B cell (primary cell): ENCODE measurements around the gene OR52D1. TPM values are rescaled to one million over a fixed set of nuclear protein-coding genes. Genes with fewer than 3 reads are reported as not detected.

Source experiments
- ATAC-seq: fragments of 200-7000 bp; cut with Tn5 transposase; one replicate; pipeline ENCODE4 v1.10.0; 2021; ENCODE audit warnings: low read depth, mild to moderate bottlenecking, moderate number of reproducible peaks, moderate library complexity
- CTCF ChIA-PET: fragments of 350-600 bp; sonication (Branson Sonifier 250); formaldehyde crosslinking; loops from one replicate; lab custom pipeline; 2021; ENCODE audit warnings: antibody characterized with exemption, inconsistent platforms; lab: Charles Lee
- POLR2A ChIA-PET: fragments of 350-600 bp; sonication (Branson Sonifier 250); formaldehyde crosslinking; loops from one replicate; lab custom pipeline; 2021; ENCODE audit warnings: antibody characterized with exemption; lab: Charles Lee
- DNase-seq: peaks from one replicate; pipeline ENCODE4 v3.0.0; 2013
- H2AFZ ChIP-seq: 2 replicates; pipeline ENCODE4 v1.6.1; 2012; ENCODE audit warnings: mild to moderate bottlenecking, low read depth, low read length; ENCODE audit not compliant: insufficient read depth, poor library complexity, severe bottlenecking
- H3K27ac ChIP-seq, 2 donors: 1 replicate in 1 of 2; 2 replicates in 1 of 2; pipeline ENCODE4 v1.5.1; 2012 to 2013; ENCODE audit warnings: low read length in 2 of 2, mild to moderate bottlenecking in 2 of 2, moderate library complexity in 1 of 2
- H3K27me3 ChIP-seq, 4 experiments: fragments of 200-600 bp in 1 of 4; sonication (generic) in 1 of 4; replicated peaks in 1 of 4; 1 replicate in 2 of 4; 2 replicates in 2 of 4; pipeline versions ENCODE4 v1.6.1 to v1.7.0; 2013 to 2016; ENCODE audit warnings: low read length in 3 of 4, mild to moderate bottlenecking in 2 of 4, mixed read lengths in 1 of 4, moderate library complexity in 1 of 4; ENCODE audit not compliant: insufficient read depth in 4 of 4, control insufficient read depth in 3 of 4; ENCODE audit errors: control extremely low read depth in 1 of 4
- H3K36me3 ChIP-seq, 2 experiments: replicated peaks in 1 of 2; 1 replicate in 1 of 2; 2 replicates in 1 of 2; pipeline versions ENCODE4 v1.6.1 to v1.7.1; 2013; ENCODE audit warnings: low read length in 1 of 2; ENCODE audit not compliant: insufficient read depth in 2 of 2, control insufficient read depth in 1 of 2; ENCODE audit errors: control extremely low read depth in 1 of 2, extremely low read depth in 1 of 2
- H3K4me1 ChIP-seq, 2 donors: fragments of 200-600 bp in 1 of 2; sonication (generic) in 1 of 2; 1 replicate in 1 of 2; 2 replicates in 1 of 2; pipeline versions ENCODE4 v1.5.1 to v1.6.1; 2013 to 2017; ENCODE audit warnings: low read length in 2 of 2; ENCODE audit not compliant: control insufficient read depth in 2 of 2, insufficient read depth in 2 of 2
- H3K4me2 ChIP-seq: replicated peaks from 2 replicates; pipeline ENCODE3; 2012; ENCODE audit warnings: mild to moderate bottlenecking, low read depth, low read length; ENCODE audit not compliant: poor library complexity, severe bottlenecking
- H3K4me3 ChIP-seq, 5 experiments: fragments of 200-600 bp in 1 of 5; sonication (generic) in 1 of 5; 1 replicate in 3 of 5; 2 replicates in 2 of 5; pipeline versions ENCODE4 v1.5.1 to v1.7.0; 2011 to 2016; ENCODE audit warnings: low read length in 4 of 5, mild to moderate bottlenecking in 4 of 5, low read depth in 2 of 5, control low read depth in 1 of 5, moderate library complexity in 1 of 5; ENCODE audit not compliant: insufficient read depth in 1 of 5; ENCODE audit errors: control extremely low read depth in 1 of 5, extremely low read depth in 1 of 5
- H3K79me2 ChIP-seq: fragments of 200-600 bp; sonication (generic); one replicate; pipeline ENCODE4 v1.6.0; 2016; ENCODE audit warnings: low read length; ENCODE audit not compliant: control insufficient read depth, insufficient read depth
- H3K9ac ChIP-seq: fragments of 200-600 bp; sonication (generic); 2 replicates; pipeline ENCODE4 v1.6.1; 2017; ENCODE audit warnings: mild to moderate bottlenecking, low read length, moderate library complexity
- H3K9me3 ChIP-seq, 3 donors: one replicate each; pipeline versions ENCODE4 v1.6.1 to v1.7.1; 2013; ENCODE audit warnings: low read length in 2 of 3; ENCODE audit not compliant: control insufficient read depth in 2 of 3, insufficient read depth in 1 of 3; ENCODE audit errors: control extremely low read depth in 1 of 3
- H4K20me1 ChIP-seq: 2 replicates; pipeline ENCODE4 v1.6.0; 2012; ENCODE audit warnings: mild to moderate bottlenecking, low read length; ENCODE audit not compliant: insufficient read depth, control insufficient read depth, poor library complexity, severe bottlenecking
- H3K27ac Mint-ChIP-seq: one replicate; pipeline ENCODE4 v1.8.0; 2021; ENCODE audit warnings: mixed read lengths
- H3K27me3 Mint-ChIP-seq: one replicate; pipeline ENCODE4 v1.8.0; 2021; ENCODE audit warnings: mixed read lengths
- H3K4me1 Mint-ChIP-seq: one replicate; pipeline ENCODE4 v1.8.0; 2021; ENCODE audit warnings: mixed read lengths
- H3K4me3 Mint-ChIP-seq: one replicate; pipeline ENCODE4 v1.8.0; 2021; ENCODE audit warnings: mixed read lengths
- H3K9me3 Mint-ChIP-seq: one replicate; pipeline ENCODE4 v1.8.0; 2022; ENCODE audit warnings: mixed read lengths; ENCODE audit not compliant: insufficient read depth
- CTCF ChIP-seq: fragments of 200-600 bp; IDR thresholded peaks from one replicate; pipeline ENCODE4 v1.8.0; 2022; ENCODE audit warnings: antibody characterized with exemption, mild to moderate bottlenecking
- EZH2 ChIP-seq: IDR thresholded peaks from 2 replicates; pipeline ENCODE4 v1.6.1; 2012; ENCODE audit warnings: borderline replicate concordance, low read depth, mild to moderate bottlenecking, moderate library complexity, low read length; ENCODE audit not compliant: insufficient read depth, poor library complexity, severe bottlenecking
- WGBS: methylation state at CpG from one replicate; pipeline ENCODE4 v1.1.5; 2013; ENCODE audit warnings: missing lambda C conversion rate; ENCODE audit not compliant: insufficient coverage; 5-methylcytosine and 5-hydroxymethylcytosine counted together
- intact Hi-C: fragments of 100-400 bp; cut with micrococcal nuclease; formaldehyde crosslinking; loops from one replicate; pipeline ENCODE4 v1.10.0; 2022
- polyA plus RNA-seq: library from polyadenylated mRNA; depleted of rRNA; stranded (reverse); fragments of >200 nt; gene quantifications from 2 replicates; pipeline ENCODE4 v1.2.3, GENCODE V29; 2012
- total RNA-seq, 2 donors: library from RNA; stranded (reverse); fragments of 120-200 nt in 1 of 2; gene quantifications; 1 replicate in 1 of 2; 2 replicates in 1 of 2; pipeline versions ENCODE4 v1.2.3 to v1.2.4, GENCODE V29; 2013 to 2022

OR52D1 gene
- total and polyA plus RNA-seq, 2 donors (not counting 1 experiment from before 2014, with no cell fraction given) = not detected

GRCh38 chr11:5449432-5449831 lies 39.1 kb upstream of the OR52D1 start:
- intact Hi-C loops = no loop called here
- no peaks in the 10 kb centered on the region for H3K9me3 ChIP-seq
- H3K4me3 Mint-ChIP-seq = no peak overlapping the region
- H3K79me2 ChIP-seq = no peaks in the 10 kb centered on the region
- H3K4me1 Mint-ChIP-seq = no peaks in the 10 kb centered on the region
- 100% methylated on average over 1 of the region's 4 CpGs for whole genome bisulfite sequencing
- H3K4me3 ChIP-seq = no peak overlapping the region
- H3K27me3 Mint-ChIP-seq = peaks cover 12% of the 10 kb centered on the region
- no peaks in the 10 kb centered on the region for H3K9me3 Mint-ChIP-seq
- H3K36me3 ChIP-seq = no peaks in the 10 kb centered on the region
- H4K20me1 ChIP-seq = no peaks in the 10 kb centered on the region
- H2AFZ ChIP-seq = no peak overlapping the region
- CTCF ChIA-PET = no interaction called here
- H3K4me2 ChIP-seq = no peak overlapping the region
- no peaks in the 10 kb centered on the region for H3K4me1 ChIP-seq
- no peaks in the 10 kb centered on the region for H3K27me3 ChIP-seq
- no peak overlapping the region for H3K9ac ChIP-seq
- H3K27ac Mint-ChIP-seq = no peak overlapping the region
- POLR2A ChIA-PET = no interaction called here
- DNase-seq (no peak), ATAC-seq (no peak)
- TF ChIP-seq CTCF = no peak
- no peak for TF ChIP-seq EZH2
- no peak overlapping the region for H3K27ac ChIP-seq

GRCh38 chr11:5460983-5461621 lies 27.4 kb upstream of the OR52D1 start:
- Histone ChIP-seq H3K4me2 (no peak overlapping the region), H2AFZ (no peak overlapping the region), H3K27me3 (no peaks in the 10 kb centered on the region), H3K36me3 (no peaks in the 10 kb centered on the region), H3K9ac (no peak overlapping the region), H4K20me1 (no peaks in the 10 kb centered on the region), H3K4me1 (no peaks in the 10 kb centered on the region), H3K27ac (no peak overlapping the region), H3K9me3 (peaks cover 0 to 8% (median 1%) of the 10 kb centered on the region in 3 donors), H3K4me3 (no peak overlapping the region), H3K79me2 (no peaks in the 10 kb centered on the region)
- no peak overlapping the region for H3K27ac Mint-ChIP-seq
- WGBS = 91% methylated on average over 14 of the region's 14 CpGs
- DNase-seq = no peak
- POLR2A ChIA-PET = no interaction called here
- TF ChIP-seq EZH2 (no peak), CTCF (no peak)
- H3K4me3 Mint-ChIP-seq = no peak overlapping the region
- peaks cover 5% of the 10 kb centered on the region for H3K27me3 Mint-ChIP-seq
- no peaks in the 10 kb centered on the region for H3K4me1 Mint-ChIP-seq
- no peaks in the 10 kb centered on the region for H3K9me3 Mint-ChIP-seq
- CTCF ChIA-PET = no interaction called here
- ATAC-seq = no peak
- intact Hi-C loops = no loop called here
